Right lung (tissue), 5 donors: ENCODE results near the gene LETMD1. TPM values are rescaled to one million over a fixed set of nuclear protein-coding genes. Genes with fewer than 3 reads are reported as not detected.
A peak's percentile ranks its signal among the peaks of the same experiment; 100 is the strongest.

ENCODE experiments used
- DNase-seq, 2 donors: peaks; one replicate each; pipeline ENCODE4 v3.0.0-alpha.2; 2013
- polyA plus RNA-seq, 5 donors: library from polyadenylated mRNA; unstranded; fragments of 120-200 nt; gene quantifications; one replicate each; pipeline versions ENCODE4 v1.2.1 to v1.2.3, GENCODE V29; 2013; ENCODE audit warnings: inconsistent platforms in 1 of 5, low replicate concordance in 1 of 5; ENCODE audit not compliant: insufficient read length in 5 of 5, insufficient read depth in 1 of 5

Gene LETMD1
- polyA plus RNA-seq, 5 donors = 103 to 149 (median 131) TPM

GRCh38 chr12:51023625-51024382 is 24.3 kb upstream of the LETMD1 start:
- no peak for DNase-seq

DNA sequence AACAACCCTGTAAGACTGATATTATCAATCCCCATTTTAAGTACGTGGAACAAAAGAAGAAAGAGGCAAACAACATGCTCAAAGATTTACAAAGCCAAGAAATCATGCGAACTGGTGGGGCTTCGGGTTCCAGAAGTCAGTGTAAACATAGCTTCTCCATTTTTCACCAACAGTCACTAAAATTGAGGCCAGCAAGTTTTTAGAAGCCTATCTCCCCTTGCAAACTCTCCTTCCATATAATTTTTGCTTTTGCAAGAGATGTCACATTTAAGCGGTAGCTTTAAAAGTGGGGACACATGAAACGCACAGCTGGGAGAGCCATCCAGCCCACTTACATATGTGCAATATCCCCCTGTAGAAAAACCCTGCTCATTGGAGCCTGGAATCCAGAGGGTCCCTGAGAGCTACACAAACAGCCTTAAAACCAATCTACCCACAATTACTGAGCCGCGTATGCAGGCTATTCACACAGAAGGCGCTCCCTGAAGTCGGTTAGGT is 22.7 kb upstream of the LETMD1 start:
- DNase-seq = peak in 1 of 2 donors; percentile 58

DNA sequence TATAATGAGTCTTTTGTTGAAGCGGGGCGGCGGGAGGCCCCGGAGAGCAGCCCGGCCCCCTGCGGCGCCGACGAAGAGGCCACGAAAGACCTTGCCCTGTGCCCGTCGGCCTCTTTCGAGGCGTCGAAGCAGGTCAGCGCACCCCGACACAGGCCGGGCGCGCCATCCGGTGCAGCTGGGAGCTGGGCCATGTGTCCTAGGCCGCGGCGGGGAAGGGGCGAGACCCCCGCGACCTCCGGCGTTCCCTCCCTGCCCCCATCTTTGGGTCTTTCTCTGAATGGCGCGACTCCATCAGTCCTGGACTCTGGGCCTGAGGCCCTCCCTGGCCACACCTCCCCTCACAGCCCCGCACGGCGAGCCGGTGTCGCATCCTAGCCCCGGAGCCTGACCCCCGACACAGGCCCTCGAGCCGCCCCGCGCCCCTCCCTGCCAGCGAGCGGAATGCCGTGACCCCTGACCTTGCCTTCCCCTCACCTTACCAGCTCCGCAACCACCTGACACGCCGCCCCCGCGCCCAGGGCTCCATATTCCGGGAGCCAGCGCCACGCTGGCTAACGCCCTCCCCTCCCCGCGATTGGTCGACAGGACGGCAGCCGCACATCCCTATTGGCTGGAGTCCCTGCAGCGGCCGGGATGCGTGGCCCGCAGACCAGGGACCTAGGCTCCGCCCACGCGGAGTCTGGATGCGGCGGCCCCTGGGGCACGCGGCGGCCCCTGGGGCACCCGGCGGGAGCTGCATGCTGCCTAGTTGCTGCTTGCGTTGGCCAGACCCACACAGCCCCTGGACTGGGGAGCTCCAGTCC is 22.1 kb upstream of the LETMD1 start, which contains the start of gene SLC11A2:
SLC11A2 (minus strand) TSS at position 549 of the 803 bp plus-strand sequence. CDS start 15,656 bp downstream, outside the sequence.
- peak; percentile 92 to 93 for DNase-seq

DNA sequence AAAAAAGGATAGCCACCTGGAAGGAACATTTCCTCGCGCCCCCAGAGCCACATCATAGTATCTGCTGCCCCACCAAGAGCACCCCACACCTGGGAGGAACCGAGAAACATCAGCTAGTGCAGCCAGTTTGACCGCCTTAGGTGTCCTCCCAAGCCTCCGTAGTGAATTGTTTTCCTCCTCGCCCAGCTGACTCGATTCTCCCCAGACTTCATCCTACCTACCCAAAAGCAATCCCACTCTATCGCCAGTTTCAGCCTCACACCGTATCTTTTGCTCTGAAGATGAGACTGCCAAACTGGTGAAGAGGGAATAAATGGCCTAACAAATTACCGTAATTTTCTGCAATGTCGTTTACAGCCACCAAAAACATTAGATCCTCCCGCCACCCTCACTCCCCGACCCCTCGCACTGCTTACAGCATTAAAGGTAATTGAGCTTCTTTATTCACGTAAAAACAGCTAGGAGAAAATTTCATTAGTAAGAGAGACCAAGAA is 20.7 kb upstream of the LETMD1 start:
- no peak for DNase-seq

- no peak for DNase-seq
Measured at GRCh38 chr12:51028126-51028812, 19.9 kb upstream of the LETMD1 start.

- no peak for DNase-seq
Measured at GRCh38 chr12:51028813-51029150, 19.3 kb upstream of the LETMD1 start.

DNA sequence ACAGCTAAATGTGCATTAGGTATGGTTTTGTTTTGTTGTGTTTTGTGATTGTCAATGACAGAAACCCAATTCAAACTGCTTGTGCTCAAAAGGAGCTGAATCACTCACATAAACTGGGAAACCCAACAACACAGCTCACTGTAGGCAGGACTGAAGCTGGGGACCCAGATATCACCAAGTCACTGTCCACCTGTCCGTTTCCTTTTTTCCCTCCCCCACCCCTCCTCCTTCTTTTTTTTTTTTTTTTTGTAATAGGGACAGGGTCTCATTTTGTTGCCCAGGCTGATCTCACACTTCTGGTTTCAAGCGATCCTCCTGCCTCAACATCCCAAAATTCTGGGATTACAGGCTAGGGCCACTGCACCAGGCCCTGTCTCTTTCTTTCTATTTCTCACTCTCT is 15.1 kb upstream of the LETMD1 start:
- DNase-seq = no peak

DNA sequence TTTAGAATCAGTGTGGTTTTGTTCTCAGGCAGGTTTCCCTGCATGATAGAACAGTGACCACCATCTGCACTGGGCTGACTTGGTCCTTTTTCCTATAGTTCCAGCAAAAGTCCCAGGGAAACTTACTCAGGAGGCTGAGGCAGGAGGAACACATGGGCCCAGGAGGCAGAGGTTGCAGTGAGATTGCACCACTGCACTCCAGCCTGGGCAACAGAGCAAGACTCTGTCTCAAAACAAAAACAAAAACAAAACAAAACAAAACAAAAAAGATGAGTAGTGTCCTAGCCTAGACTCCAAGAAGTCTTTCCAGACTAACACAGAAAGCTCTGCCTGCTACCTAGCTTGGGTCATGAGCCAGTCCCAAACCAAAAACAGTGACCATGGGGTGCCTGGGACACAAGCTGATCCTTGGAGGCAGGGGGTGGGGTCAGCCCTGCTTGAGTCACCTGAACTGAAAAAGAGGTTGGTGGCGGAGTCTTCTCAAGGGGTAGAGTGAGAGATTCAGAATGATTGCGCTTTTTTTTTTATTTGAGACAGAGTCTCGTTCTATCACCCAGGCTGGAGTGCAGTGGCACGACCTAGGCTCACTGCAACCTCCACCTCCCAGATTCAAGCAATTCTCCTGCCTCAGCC is 14.6 kb upstream of the LETMD1 start:
- DNase-seq = no peak

- DNase-seq = no peak
Measured at GRCh38 chr12:51036279-51036678, 11.8 kb upstream of the LETMD1 start.

GRCh38 chr12:51048661-51049251 is 629 bp downstream of the LETMD1 start:
- no peak for DNase-seq

GRCh38 chr12:51049525-51049924 is 1.4 kb downstream of the LETMD1 start:
- DNase-seq = no peak

- no peak for DNase-seq
Measured at GRCh38 chr12:51051787-51052186, 3.7 kb downstream of the LETMD1 start.

GRCh38 chr12:51055060-51055459 is 6.9 kb downstream of the LETMD1 start:
- no peak for DNase-seq

DNA sequence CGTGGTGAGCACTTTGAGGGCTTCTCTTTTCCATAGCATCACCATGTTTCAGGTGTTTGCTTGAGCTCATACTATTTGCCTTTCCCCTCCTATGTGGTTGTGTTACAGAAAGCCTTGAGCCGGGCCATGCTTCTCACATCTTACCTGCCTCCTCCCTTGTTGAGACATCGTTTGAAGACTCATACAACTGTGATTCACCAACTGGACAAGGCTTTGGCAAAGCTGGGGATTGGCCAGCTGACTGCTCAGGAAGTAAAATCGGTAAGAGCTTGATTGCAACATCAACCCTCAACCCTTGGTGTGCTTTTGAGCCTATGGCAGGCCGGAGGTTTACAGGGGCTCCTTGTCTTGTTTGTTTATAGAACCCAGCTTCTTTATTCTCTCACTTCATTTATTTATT is 8.1 kb downstream of the LETMD1 start:
- DNase-seq = no peak

GRCh38 chr12:51059086-51059485 is 11.0 kb downstream of the LETMD1 start:
- no peak for DNase-seq

GRCh38 chr12:51062631-51063397 is 14.7 kb downstream of the LETMD1 start:
- DNase-seq = no peak

DNA sequence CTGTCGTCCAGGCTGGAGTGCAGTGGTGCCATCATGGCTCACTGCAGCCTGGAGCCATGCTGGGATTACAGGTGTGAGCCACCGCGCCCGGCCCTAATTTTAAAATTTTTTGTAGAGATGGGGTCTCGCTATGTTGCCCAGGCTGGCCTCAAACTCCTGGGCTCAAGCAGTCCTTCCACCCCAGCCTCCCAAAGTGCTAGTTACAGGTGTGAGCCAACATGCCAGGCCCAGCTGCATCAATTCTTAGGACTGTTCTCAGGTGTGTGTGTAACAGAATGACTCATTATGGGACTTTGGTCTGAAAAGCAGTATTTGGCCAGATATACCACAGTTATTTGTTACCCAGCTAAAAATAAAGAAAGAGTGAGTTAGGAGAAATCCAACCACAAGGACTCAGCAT is 17.4 kb downstream of the LETMD1 start:
- no peak for DNase-seq

GRCh38 chr12:51067229-51067628 is 19.1 kb downstream of the LETMD1 start:
- DNase-seq = no peak

DNA sequence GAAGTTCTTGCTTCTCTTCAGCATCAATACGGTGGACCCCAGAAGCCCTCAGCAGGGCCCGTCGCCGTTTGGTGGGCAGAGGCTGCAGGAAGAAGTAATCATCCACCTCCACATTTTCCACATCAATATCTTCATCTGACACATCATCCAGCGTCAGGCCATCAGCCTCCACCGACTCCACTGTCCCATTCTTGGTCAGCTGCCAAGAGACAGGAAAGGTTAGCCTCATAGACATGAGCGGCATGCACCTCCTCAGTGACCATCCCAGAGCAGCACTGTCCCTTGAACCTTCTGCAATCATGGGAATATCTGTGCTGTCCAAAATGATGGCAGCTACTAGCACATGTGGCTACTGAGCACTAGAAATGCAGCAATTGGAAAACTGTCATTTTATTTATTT is 19.6 kb downstream of the LETMD1 start:
- no peak for DNase-seq

DNA sequence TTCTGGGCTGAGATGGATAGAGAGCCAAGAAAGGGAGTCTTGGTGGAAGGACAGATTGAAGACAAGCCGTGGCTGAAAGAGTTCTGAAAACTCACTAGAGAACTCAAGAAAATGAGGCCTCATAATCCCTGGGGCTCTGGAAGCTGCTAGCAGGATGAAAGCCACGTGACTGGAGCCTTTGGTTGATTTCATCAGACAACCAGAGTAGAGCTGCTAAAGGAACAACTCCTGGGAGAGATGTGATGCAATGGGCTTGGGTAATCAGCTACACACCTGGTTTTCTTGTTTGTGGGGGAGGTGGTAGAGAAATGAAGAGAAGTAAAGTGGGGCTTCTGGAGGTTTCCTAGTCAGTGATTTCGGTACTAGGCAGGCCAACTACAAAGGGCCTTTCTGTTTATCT is 21.9 kb downstream of the LETMD1 start:
- no peak for DNase-seq

- DNase-seq = no peak
Measured at GRCh38 chr12:51071663-51072062, 23.5 kb downstream of the LETMD1 start.
